ENCODE measurements around the gene THAP5. TPM values are rescaled to one million over a fixed set of nuclear protein-coding genes. Genes with fewer than 3 reads are reported as not detected.

Gene THAP5
- total RNA-seq, 1 experiment from 2014 or later, result 44.0 TPM

- TF ChIP-seq, protein P1, sequence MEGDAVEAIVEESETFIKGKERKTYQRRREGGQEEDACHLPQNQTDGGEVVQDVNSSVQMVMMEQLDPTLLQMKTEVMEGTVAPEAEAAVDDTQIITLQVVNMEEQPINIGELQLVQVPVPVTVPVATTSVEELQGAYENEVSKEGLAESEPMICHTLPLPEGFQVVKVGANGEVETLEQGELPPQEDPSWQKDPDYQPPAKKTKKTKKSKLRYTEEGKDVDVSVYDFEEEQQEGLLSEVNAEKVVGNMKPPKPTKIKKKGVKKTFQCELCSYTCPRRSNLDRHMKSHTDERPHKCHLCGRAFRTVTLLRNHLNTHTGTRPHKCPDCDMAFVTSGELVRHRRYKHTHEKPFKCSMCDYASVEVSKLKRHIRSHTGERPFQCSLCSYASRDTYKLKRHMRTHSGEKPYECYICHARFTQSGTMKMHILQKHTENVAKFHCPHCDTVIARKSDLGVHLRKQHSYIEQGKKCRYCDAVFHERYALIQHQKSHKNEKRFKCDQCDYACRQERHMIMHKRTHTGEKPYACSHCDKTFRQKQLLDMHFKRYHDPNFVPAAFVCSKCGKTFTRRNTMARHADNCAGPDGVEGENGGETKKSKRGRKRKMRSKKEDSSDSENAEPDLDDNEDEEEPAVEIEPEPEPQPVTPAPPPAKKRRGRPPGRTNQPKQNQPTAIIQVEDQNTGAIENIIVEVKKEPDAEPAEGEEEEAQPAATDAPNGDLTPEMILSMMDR (IDR thresholded peaks at IDR 0.05; ENCODE audit: unreplicated experiment), result no peak
- intact Hi-C loops (cut with micrococcal nuclease), result no loop called here
- H3K9me3 Mint-ChIP-seq (ENCODE audit: unreplicated experiment), result no peaks in the 10 kb centered on the region
- H3K27me3 Mint-ChIP-seq (ENCODE audit: insufficient read depth, unreplicated experiment), result peaks cover 16% of the 10 kb centered on the region
- BruUV-seq (replicated peaks), result no TSS peak
- H3K36me3 Mint-ChIP-seq (ENCODE audit: insufficient read depth, unreplicated experiment), result no peaks in the 10 kb centered on the region
- no peak overlapping the region for H3K4me3 Mint-ChIP-seq (ENCODE audit: unreplicated experiment)
- CTCF ChIA-PET, result interaction anchor here (1.1 kb wide), 1 partner anchor 9 kb away, joined by 6 read pairs; no protein-coding TSS in a partner anchor
- H3K27ac Mint-ChIP-seq (ENCODE audit: low read depth, unreplicated experiment), result no peak overlapping the region
- H3K4me1 Mint-ChIP-seq (ENCODE audit: insufficient read depth, unreplicated experiment), result no peaks in the 10 kb centered on the region
- DNase-seq (ENCODE audit: unreplicated experiment), result no peak
- POLR2A ChIA-PET, result no interaction called here
Observed at GRCh38 chr7:108605559-108606201, 36.2 kb upstream of the THAP5 start.

GRCh38 chr7:108604307-108605077, 35.0 kb upstream of the THAP5 start:
- H3K27me3 Mint-ChIP-seq (ENCODE audit: insufficient read depth, unreplicated experiment), result peaks cover 24% of the 10 kb centered on the region
- TF ChIP-seq, protein P1 (IDR thresholded peaks at IDR 0.05; ENCODE audit: unreplicated experiment), result no peak
- POLR2A ChIA-PET, result no interaction called here
- CTCF ChIA-PET, result interaction anchor here (0.6 to 1.3 kb wide), 5 partner anchors 30 to 992 kb away, joined by 3 to 4 read pairs (median 3); no protein-coding TSS in a partner anchor
- no TSS peak for BruUV-seq (replicated peaks)
- H3K27ac Mint-ChIP-seq (ENCODE audit: low read depth, unreplicated experiment), result no peak overlapping the region
- DNase-seq (ENCODE audit: unreplicated experiment), result no peak
- no peak overlapping the region for H3K4me3 Mint-ChIP-seq (ENCODE audit: unreplicated experiment)
- intact Hi-C loops (cut with micrococcal nuclease), result no loop called here
- H3K4me1 Mint-ChIP-seq (ENCODE audit: insufficient read depth, unreplicated experiment), result no peaks in the 10 kb centered on the region
- H3K36me3 Mint-ChIP-seq (ENCODE audit: insufficient read depth, unreplicated experiment), result no peaks in the 10 kb centered on the region
- H3K9me3 Mint-ChIP-seq (ENCODE audit: unreplicated experiment), result no peaks in the 10 kb centered on the region

DNA sequence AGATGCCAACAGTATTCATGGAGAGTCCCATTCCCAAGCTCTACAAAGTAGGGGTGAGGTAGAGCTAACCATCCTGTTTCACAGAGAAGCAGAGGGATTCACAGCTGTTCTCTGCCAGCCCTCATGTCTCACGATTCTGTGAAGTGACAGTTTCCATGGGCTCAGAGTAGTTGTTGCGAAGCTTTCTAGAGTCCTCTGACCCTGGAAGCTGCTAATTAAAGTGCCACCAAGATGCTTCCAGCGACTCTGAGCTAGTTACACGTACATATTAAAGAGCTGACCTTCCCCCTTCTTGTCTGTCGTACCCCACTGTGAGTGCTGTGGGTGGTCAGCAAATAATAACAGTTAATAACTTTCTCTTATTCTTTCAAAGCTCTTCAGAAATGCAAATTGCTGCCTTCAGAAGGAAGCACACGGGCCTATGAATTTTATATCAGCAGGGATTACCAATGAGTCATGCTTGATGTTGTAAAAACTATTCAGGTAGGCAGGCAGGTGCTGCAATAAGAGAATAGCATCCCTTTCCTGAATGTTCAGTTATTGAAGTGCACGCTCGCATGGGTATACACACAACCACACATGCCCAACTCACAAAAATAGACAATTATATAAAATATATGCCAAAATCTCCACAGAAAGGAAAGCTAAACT, 34.3 kb upstream of the THAP5 start:
- no peak for DNase-seq (ENCODE audit: unreplicated experiment)
- ChIA-PET POLR2A (no interaction called here), CTCF (interaction anchor here (0.6 to 1.3 kb wide), 7 partner anchors 10 to 992 kb away, joined by 3 to 4 read pairs (median 3); no protein-coding TSS in a partner anchor)
- TF ChIP-seq, protein P1 (IDR thresholded peaks at IDR 0.05; ENCODE audit: unreplicated experiment), result no peak
- Mint-ChIP-seq H3K9me3 (ENCODE audit: unreplicated experiment) (no peaks in the 10 kb centered on the region), H3K4me1 (ENCODE audit: insufficient read depth, unreplicated experiment) (no peaks in the 10 kb centered on the region), H3K27ac (ENCODE audit: low read depth, unreplicated experiment) (no peak overlapping the region), H3K4me3 (ENCODE audit: unreplicated experiment) (no peak overlapping the region), H3K27me3 (ENCODE audit: insufficient read depth, unreplicated experiment) (peaks cover 31% of the 10 kb centered on the region), H3K36me3 (ENCODE audit: insufficient read depth, unreplicated experiment) (no peaks in the 10 kb centered on the region)
- no TSS peak for BruUV-seq (replicated peaks)
- intact Hi-C loops (cut with micrococcal nuclease), result no loop called here

DNA sequence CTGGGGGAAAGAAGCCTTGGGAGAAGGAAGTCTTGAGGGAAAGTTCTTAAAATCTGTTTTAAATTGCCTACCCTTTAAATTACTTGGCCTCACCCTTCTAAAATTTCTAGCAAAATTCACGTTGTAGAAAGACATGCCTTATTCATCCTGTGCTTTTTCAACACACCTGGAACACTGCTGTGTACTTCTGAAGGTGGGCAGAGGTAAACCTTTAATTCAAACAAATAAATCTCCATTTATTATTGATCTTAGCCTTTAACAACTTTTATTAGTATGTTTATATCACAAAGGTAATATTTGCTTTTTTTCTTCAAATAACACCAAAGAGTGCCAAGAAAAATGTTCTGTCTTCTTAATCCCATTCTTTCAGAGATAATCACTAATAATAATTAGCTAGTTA, 30.9 kb upstream of the THAP5 start:
- Mint-ChIP-seq H3K27me3 (ENCODE audit: insufficient read depth, unreplicated experiment) (peaks cover 30% of the 10 kb centered on the region), H3K9me3 (ENCODE audit: unreplicated experiment) (no peaks in the 10 kb centered on the region), H3K4me3 (ENCODE audit: unreplicated experiment) (no peak overlapping the region), H3K27ac (ENCODE audit: low read depth, unreplicated experiment) (no peak overlapping the region), H3K36me3 (ENCODE audit: insufficient read depth, unreplicated experiment) (no peaks in the 10 kb centered on the region), H3K4me1 (ENCODE audit: insufficient read depth, unreplicated experiment) (no peaks in the 10 kb centered on the region)
- no TSS peak for BruUV-seq (replicated peaks)
- CTCF ChIA-PET, result no interaction called here
- TF ChIP-seq, protein P1 (IDR thresholded peaks at IDR 0.05; ENCODE audit: unreplicated experiment), result no peak
- POLR2A ChIA-PET, result interaction anchor here (0.5 to 0.8 kb wide), 3 partner anchors 8 to 31 kb away, joined by 3 to 6 read pairs (median 4); partner anchors contain the start of genes DNAJB9 and THAP5
- DNase-seq (ENCODE audit: unreplicated experiment), result no peak
- intact Hi-C loops (cut with micrococcal nuclease), result no loop called here

Measured in MCF 10A (cell line).